Measurements from ENCODE around the gene ANKRD55.
"Not testable (repeated sequence)": the region's sequence is repeated elsewhere in the genome, so short reads cannot be mapped to it uniquely, and the experiment has no call there.

ANKRD55 gene

GRCh38 chr5:56253126-56253525 lies 20.0 kb upstream of the ANKRD55 start:
- no peak for DNase-seq (ENCODE audit: low spot score)

- DNase-seq (ENCODE audit: low spot score): no peak
Observed at GRCh38 chr5:56251918-56252553, 18.9 kb upstream of the ANKRD55 start.

GRCh38 chr5:56251440-56251839 lies 18.3 kb upstream of the ANKRD55 start:
- DNase-seq (ENCODE audit: low spot score): no peak

GRCh38 chr5:56250011-56250410 lies 16.9 kb upstream of the ANKRD55 start:
- DNase-seq (ENCODE audit: low spot score): no peak

GRCh38 chr5:56249085-56249484 lies 16.0 kb upstream of the ANKRD55 start:
- not testable (repeated sequence) for DNase-seq (ENCODE audit: low spot score)

GRCh38 chr5:56247592-56247991 lies 14.5 kb upstream of the ANKRD55 start:
- no peak for DNase-seq (ENCODE audit: low spot score)

- DNase-seq (ENCODE audit: low spot score): no peak
Observed at GRCh38 chr5:56246769-56247168, 13.6 kb upstream of the ANKRD55 start.

GRCh38 chr5:56245481-56245880 lies 12.4 kb upstream of the ANKRD55 start:
- DNase-seq (ENCODE audit: low spot score): no peak

- DNase-seq (ENCODE audit: low spot score): no peak
Observed at GRCh38 chr5:56244627-56245026, 11.5 kb upstream of the ANKRD55 start.

- DNase-seq (ENCODE audit: low spot score): not testable (repeated sequence)
Observed at GRCh38 chr5:56242271-56242670, 9.1 kb upstream of the ANKRD55 start.

- DNase-seq (ENCODE audit: low spot score): no peak
Observed at GRCh38 chr5:56232538-56232937, 592 bp downstream of the ANKRD55 start.

- DNase-seq (ENCODE audit: low spot score): no peak
Observed at GRCh38 chr5:56230576-56230975, 2.6 kb downstream of the ANKRD55 start.

- no peak for DNase-seq (ENCODE audit: low spot score)
Observed at GRCh38 chr5:56229111-56229510, 4.0 kb downstream of the ANKRD55 start.

- DNase-seq (ENCODE audit: low spot score): no peak
Observed at GRCh38 chr5:56228631-56229030, 4.5 kb downstream of the ANKRD55 start.

- DNase-seq (ENCODE audit: low spot score): no peak
Observed at GRCh38 chr5:56227691-56228090, 5.4 kb downstream of the ANKRD55 start.

GRCh38 chr5:56223298-56223697 lies 9.8 kb downstream of the ANKRD55 start:
- not testable (repeated sequence) for DNase-seq (ENCODE audit: low spot score)

- DNase-seq (ENCODE audit: low spot score): not testable (repeated sequence)
Observed at GRCh38 chr5:56221601-56222000, 11.5 kb downstream of the ANKRD55 start.

- DNase-seq (ENCODE audit: low spot score): no peak
Observed at GRCh38 chr5:56215019-56215830, 17.9 kb downstream of the ANKRD55 start.

- not testable (repeated sequence) for DNase-seq (ENCODE audit: low spot score)
Observed at GRCh38 chr5:56213886-56214535, 19.1 kb downstream of the ANKRD55 start.

GRCh38 chr5:56212130-56212879 lies 20.8 kb downstream of the ANKRD55 start:
- no peak for DNase-seq (ENCODE audit: low spot score)

GRCh38 chr5:56211298-56211865 lies 21.7 kb downstream of the ANKRD55 start:
- no peak for DNase-seq (ENCODE audit: low spot score)

GRCh38 chr5:56208681-56209080 lies 24.4 kb downstream of the ANKRD55 start:
- DNase-seq (ENCODE audit: low spot score): no peak

Data from activated CD4-positive, alpha-beta T cell treated with anti-CD3 and anti-CD28 coated beads, Interleukin-2, Interleukin-4, amounts not matched to agents 100 ng/mL and 50 ng/mL, durations not matched to agents 16 hours and 8 hours (primary cell).